ENCODE data around the gene PAPPA2.

DNA sequence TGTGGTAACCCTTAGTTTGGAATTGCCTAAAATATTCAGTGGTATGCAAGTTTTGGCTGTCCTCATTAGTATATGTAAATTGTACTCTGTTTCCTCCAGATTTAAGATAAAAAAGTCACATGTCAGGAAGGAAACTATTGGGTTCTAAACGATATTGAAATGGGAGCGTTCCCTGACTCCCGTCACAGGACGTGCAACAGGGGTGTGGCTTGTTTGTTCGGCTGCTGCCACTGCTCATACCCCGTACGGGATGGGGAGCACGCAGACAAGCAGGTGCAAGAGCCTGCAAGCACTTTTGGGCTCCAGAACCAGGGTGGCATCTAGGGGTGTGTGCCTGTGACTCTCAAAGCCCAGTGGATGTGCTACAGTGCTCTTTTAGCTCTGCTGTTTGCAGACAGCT, 6.2 kb upstream of the PAPPA2 start:
- TF ChIP-seq CTCF (IDR thresholded peaks at IDR 0.05) (no peak), POLR2A (IDR thresholded peaks at IDR 0.05) (no peak)
